HG03342 (cell line): ENCODE measurements around the gene CCNI.
A peak's percentile ranks its signal among the peaks of the same experiment; 100 is the strongest.
"Not testable (repeated sequence)": the region's sequence is repeated elsewhere in the genome, so short reads cannot be mapped to it uniquely, and the experiment has no call there.

Experiments
- ATAC-seq: cut with Tn5 transposase; IDR thresholded peaks from one replicate; pipeline ENCODE4 v1.9.1; 2021; ENCODE audit warnings: mild to moderate bottlenecking, moderate library complexity; ENCODE audit not compliant: unreplicated experiment

The CCNI gene

GRCh38 chr4:77075869-77076799 lies at the start of gene CCNI:
TSS of gene CCNI (minus strand) at chr4:77075989. CDS start at chr4:77066362, 9,627 bp downstream.
- ATAC-seq = peak; percentile 62

GRCh38 chr4:77124576-77124975 lies 48.8 kb upstream of the CCNI start:
- ATAC-seq = no peak

- no peak for ATAC-seq
Measured at GRCh38 chr4:77123411-77123810, 47.6 kb upstream of the CCNI start.

GRCh38 chr4:77122656-77123055 lies 46.9 kb upstream of the CCNI start:
- ATAC-seq = no peak

- no peak for ATAC-seq
Measured at GRCh38 chr4:77121736-77122240, 46.0 kb upstream of the CCNI start.

GRCh38 chr4:77120886-77121508 lies 45.2 kb upstream of the CCNI start:
- ATAC-seq = no peak

- ATAC-seq = no peak
Measured at GRCh38 chr4:77117721-77118120, 41.9 kb upstream of the CCNI start.

- no peak for ATAC-seq
Measured at GRCh38 chr4:77113069-77113468, 37.3 kb upstream of the CCNI start.

- no peak for ATAC-seq
Measured at GRCh38 chr4:77110730-77111129, 34.9 kb upstream of the CCNI start.

- no peak for ATAC-seq
Measured at GRCh38 chr4:77104791-77105540, 29.2 kb upstream of the CCNI start.

GRCh38 chr4:77104388-77104787 lies 28.6 kb upstream of the CCNI start:
- ATAC-seq = no peak

- no peak for ATAC-seq
Measured at GRCh38 chr4:77100234-77100633, 24.4 kb upstream of the CCNI start.

GRCh38 chr4:77097611-77098010 lies 21.8 kb upstream of the CCNI start:
- no peak for ATAC-seq

GRCh38 chr4:77095101-77095821 lies 19.5 kb upstream of the CCNI start:
- peak; percentile 99 for ATAC-seq

GRCh38 chr4:77094496-77094895 lies 18.7 kb upstream of the CCNI start:
- no peak for ATAC-seq

- ATAC-seq = no peak
Measured at GRCh38 chr4:77093401-77093800, 17.6 kb upstream of the CCNI start.

- no peak for ATAC-seq
Measured at GRCh38 chr4:77092975-77093374, 17.2 kb upstream of the CCNI start.

- ATAC-seq = no peak
Measured at GRCh38 chr4:77089866-77090265, 14.1 kb upstream of the CCNI start.

- not testable (repeated sequence) for ATAC-seq
Measured at GRCh38 chr4:77087027-77087426, 11.2 kb upstream of the CCNI start.

- ATAC-seq = no peak
Measured at GRCh38 chr4:77084019-77084639, 8.3 kb upstream of the CCNI start.
